ENCODE measurements around the gene RORB. TPM values are rescaled to one million over a fixed set of nuclear protein-coding genes. Genes with fewer than 3 reads are reported as not detected.

RORB gene
- total and polyA plus RNA-seq, 4 experiments from 2014 or later, result not detected

DNA sequence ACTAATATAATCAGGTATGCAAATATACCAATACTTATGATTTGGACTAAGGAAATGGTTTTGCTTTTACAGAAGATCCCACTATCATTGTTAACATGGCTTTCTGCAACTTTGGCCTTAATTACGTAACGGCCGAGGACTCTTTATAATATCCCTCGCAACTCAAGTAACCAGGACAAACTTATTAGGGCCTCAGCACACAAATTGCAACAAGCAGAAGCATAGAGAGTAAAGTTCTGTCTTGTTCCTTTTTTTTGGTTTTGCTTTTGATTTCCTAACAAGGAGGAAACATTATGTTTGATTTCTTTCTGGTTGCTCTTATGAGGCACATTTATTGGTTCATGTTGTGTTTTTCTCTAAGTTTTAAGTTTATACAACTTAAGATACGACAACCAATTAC lies 60.4 kb downstream of the RORB start:
- H3K9me3 ChIP-seq (ENCODE audit: control insufficient read depth in 1 of 2, low read length in 2 of 2), result no peaks in the 10 kb centered on the region
- Mint-ChIP-seq H3K27me3 (peaks cover 1 to 2% of the 10 kb centered on the region in 2 donors), H3K4me1 (peaks cover 0 to 1% (median 0%) of the 10 kb centered on the region in 4 donors), H3K27ac (no peak overlapping the region), H3K36me3 (no peaks in the 10 kb centered on the region), H3K9me3 (no peaks in the 10 kb centered on the region), H3K4me3 (no peak overlapping the region)
- DNase-seq, result no peak
- no peaks in the 10 kb centered on the region for H3K36me3 ChIP-seq (ENCODE audit: insufficient read depth, low read length)
- ChIA-PET POLR2A (ENCODE audit: partially characterized antibody) (no interaction called here), CTCF (ENCODE audit: partially characterized antibody) (no interaction called here)
- H3K27ac ChIP-seq (ENCODE audit: low read depth, low read length), result no peak overlapping the region
- intact Hi-C loops (cut with micrococcal nuclease), result no loop called here
- H3K27me3 ChIP-seq (ENCODE audit: insufficient read depth, low read length), result no peaks in the 10 kb centered on the region
- no peaks in the 10 kb centered on the region for H3K4me1 ChIP-seq (ENCODE audit: insufficient read depth, low read length)
- H3K4me3 ChIP-seq (ENCODE audit: low read length in 2 of 2), result no peak overlapping the region

DNA sequence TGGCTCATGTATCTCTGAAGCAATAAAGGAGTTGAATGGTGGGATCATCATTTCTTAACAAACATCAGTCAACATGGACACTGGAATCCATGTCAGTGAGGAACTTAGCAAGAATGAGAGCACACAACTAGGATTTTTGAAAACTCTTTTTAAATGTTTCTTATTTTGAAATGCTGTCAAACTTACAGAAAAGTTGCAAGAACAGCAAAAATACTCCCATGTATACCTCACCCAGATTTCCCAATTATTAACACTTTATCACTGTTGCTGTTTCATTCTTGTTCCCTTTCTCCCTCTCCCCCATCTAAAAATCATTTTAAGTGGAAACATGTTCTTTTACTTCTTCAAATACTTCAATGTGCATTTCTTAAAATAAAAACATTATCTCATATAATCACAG lies 65.5 kb downstream of the RORB start:
- Mint-ChIP-seq H3K4me1 (peaks cover 0 to 1% (median 0%) of the 10 kb centered on the region in 4 donors), H3K9me3 (no peaks in the 10 kb centered on the region), H3K27me3 (peaks cover 0 to 2% of the 10 kb centered on the region in 2 donors), H3K27ac (no peak overlapping the region), H3K36me3 (no peaks in the 10 kb centered on the region), H3K4me3 (no peak overlapping the region)
- no peaks in the 10 kb centered on the region for H3K9me3 ChIP-seq (ENCODE audit: control insufficient read depth in 1 of 2, low read length in 2 of 2)
- H3K4me1 ChIP-seq (ENCODE audit: insufficient read depth, low read length), result no peaks in the 10 kb centered on the region
- no peaks in the 10 kb centered on the region for H3K36me3 ChIP-seq (ENCODE audit: insufficient read depth, low read length)
- intact Hi-C loops (cut with micrococcal nuclease), result no loop called here
- ChIA-PET CTCF (ENCODE audit: partially characterized antibody) (no interaction called here), POLR2A (ENCODE audit: partially characterized antibody) (no interaction called here)
- no peak overlapping the region for H3K4me3 ChIP-seq (ENCODE audit: low read length in 2 of 2)
- no peaks in the 10 kb centered on the region for H3K27me3 ChIP-seq (ENCODE audit: insufficient read depth, low read length)
- DNase-seq, result no peak
- no peak overlapping the region for H3K27ac ChIP-seq (ENCODE audit: low read depth, low read length)

DNA sequence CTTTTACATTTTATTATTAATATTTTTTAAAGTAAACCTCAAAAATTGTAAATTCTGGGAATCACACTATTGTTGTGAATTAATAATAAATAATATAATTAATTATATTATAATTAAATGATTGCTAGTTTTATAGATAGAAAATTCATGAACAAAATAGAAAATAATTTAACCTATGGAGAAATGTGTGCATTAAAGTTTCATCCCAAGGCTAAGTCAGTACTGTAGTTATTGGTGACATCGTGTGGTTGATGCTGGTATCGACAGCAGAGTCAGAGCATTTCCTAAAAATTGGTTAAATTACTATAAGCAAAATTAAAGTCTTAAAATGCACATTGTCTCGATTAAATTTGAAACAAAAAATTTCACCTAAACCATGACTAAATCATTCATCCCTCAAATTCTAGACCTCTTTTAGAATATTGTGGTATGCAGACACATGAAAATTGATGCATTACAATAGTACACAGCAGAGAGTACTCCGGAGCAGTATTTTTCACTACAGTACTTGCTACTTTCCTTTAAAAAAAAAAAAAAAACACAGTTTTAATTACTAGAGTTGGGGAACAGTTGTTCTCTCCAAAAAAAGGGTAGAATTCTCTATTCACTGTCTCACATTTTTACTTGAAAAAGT lies 73.9 kb downstream of the RORB start:
- H3K4me1 ChIP-seq (ENCODE audit: insufficient read depth, low read length), result no peaks in the 10 kb centered on the region
- no peak overlapping the region for H3K4me3 Mint-ChIP-seq
- POLR2A ChIA-PET (ENCODE audit: partially characterized antibody), result no interaction called here
- no peak overlapping the region for H3K27ac Mint-ChIP-seq
- CTCF ChIA-PET (ENCODE audit: partially characterized antibody), result no interaction called here
- H3K9me3 ChIP-seq (ENCODE audit: control insufficient read depth in 1 of 2, low read length in 2 of 2), result no peaks in the 10 kb centered on the region
- H3K4me3 ChIP-seq (ENCODE audit: low read length in 2 of 2), result no peak overlapping the region
- no peaks in the 10 kb centered on the region for H3K4me1 Mint-ChIP-seq
- no peaks in the 10 kb centered on the region for H3K27me3 ChIP-seq (ENCODE audit: insufficient read depth, low read length)
- H3K27ac ChIP-seq (ENCODE audit: low read depth, low read length), result no peak overlapping the region
- intact Hi-C loops (cut with micrococcal nuclease), result no loop called here
- DNase-seq, result peak in 1 of 5 donors; percentile 5
- no peaks in the 10 kb centered on the region for H3K36me3 ChIP-seq (ENCODE audit: insufficient read depth, low read length)
- no peaks in the 10 kb centered on the region for H3K36me3 Mint-ChIP-seq
- H3K27me3 Mint-ChIP-seq, result no peaks in the 10 kb centered on the region
- no peaks in the 10 kb centered on the region for H3K9me3 Mint-ChIP-seq

DNA sequence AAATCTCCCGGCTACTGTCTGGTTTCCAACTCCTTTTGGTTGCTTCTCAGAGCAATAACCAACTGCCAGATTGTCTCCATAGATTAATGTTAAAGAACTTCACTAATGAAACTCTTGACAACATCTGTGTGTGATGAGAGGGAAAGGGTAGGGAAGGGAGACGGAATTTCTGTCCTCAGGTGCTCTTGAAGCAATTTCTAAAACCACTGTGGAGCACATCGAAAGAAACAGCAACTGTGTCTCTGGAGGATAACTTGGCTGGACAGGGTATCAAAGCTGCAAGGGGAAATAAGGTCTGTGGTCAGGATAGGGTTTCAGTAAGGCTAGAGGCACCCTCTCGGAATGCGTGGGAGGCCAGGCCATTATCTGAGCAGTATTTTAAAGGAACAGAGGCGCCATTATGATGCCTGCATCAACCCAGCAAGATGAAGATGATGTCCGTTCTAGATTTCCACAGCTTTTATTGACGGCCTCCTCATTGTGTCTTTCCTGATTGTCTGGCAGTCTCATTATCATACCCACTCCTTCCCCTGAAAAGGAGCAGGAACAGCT lies 76.6 kb downstream of the RORB start:
- DNase-seq, result no peak
- Mint-ChIP-seq H3K27me3 (peaks cover 0 to 1% of the 10 kb centered on the region in 2 donors), H3K4me3 (no peak overlapping the region), H3K9me3 (no peaks in the 10 kb centered on the region), H3K36me3 (no peaks in the 10 kb centered on the region), H3K4me1 (no peaks in the 10 kb centered on the region), H3K27ac (no peak overlapping the region)
- POLR2A ChIA-PET (ENCODE audit: partially characterized antibody), result no interaction called here
- H3K4me3 ChIP-seq (ENCODE audit: low read length in 2 of 2), result no peak overlapping the region
- H3K9me3 ChIP-seq (ENCODE audit: control insufficient read depth in 1 of 2, low read length in 2 of 2), result no peaks in the 10 kb centered on the region
- no peaks in the 10 kb centered on the region for H3K4me1 ChIP-seq (ENCODE audit: insufficient read depth, low read length)
- CTCF ChIA-PET (ENCODE audit: partially characterized antibody), result no interaction called here
- H3K27ac ChIP-seq (ENCODE audit: low read depth, low read length), result no peak overlapping the region
- H3K27me3 ChIP-seq (ENCODE audit: insufficient read depth, low read length), result no peaks in the 10 kb centered on the region
- intact Hi-C loops (cut with micrococcal nuclease), result no loop called here
- H3K36me3 ChIP-seq (ENCODE audit: insufficient read depth, low read length), result no peaks in the 10 kb centered on the region

DNA sequence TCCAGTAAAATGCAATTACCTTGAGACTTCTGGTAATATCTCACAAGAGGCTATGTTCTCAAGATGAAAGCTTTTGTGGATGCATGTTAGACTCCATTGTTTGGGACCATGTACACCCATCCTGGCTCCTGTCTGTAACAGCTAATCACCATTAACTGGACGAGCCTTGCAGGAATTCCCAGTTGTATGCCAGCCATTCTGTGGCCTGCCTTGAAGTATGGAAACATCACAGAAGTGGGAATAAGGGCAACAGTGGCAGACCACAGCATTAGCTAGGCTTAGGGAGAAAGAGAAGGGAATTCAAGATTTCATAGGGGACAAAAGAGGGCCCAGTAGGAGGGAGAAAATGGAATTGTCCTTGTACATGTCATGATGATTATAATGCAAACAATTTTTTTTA lies 79.0 kb downstream of the RORB start:
- ChIA-PET POLR2A (ENCODE audit: partially characterized antibody) (no interaction called here), CTCF (ENCODE audit: partially characterized antibody) (no interaction called here)
- intact Hi-C loops (cut with micrococcal nuclease), result no loop called here
- H3K4me1 ChIP-seq (ENCODE audit: insufficient read depth, low read length), result no peaks in the 10 kb centered on the region
- H3K36me3 ChIP-seq (ENCODE audit: insufficient read depth, low read length), result no peaks in the 10 kb centered on the region
- H3K27me3 ChIP-seq (ENCODE audit: insufficient read depth, low read length), result no peaks in the 10 kb centered on the region
- no peaks in the 10 kb centered on the region for H3K9me3 ChIP-seq (ENCODE audit: control insufficient read depth in 1 of 2, low read length in 2 of 2)
- Mint-ChIP-seq H3K4me1 (no peaks in the 10 kb centered on the region), H3K27me3 (peaks cover 0 to 2% of the 10 kb centered on the region in 2 donors), H3K27ac (no peak overlapping the region), H3K4me3 (no peak overlapping the region), H3K36me3 (no peaks in the 10 kb centered on the region), H3K9me3 (no peaks in the 10 kb centered on the region)
- no peak overlapping the region for H3K4me3 ChIP-seq (ENCODE audit: low read length in 2 of 2)
- no peak overlapping the region for H3K27ac ChIP-seq (ENCODE audit: low read depth, low read length)
- DNase-seq, result no peak

DNA sequence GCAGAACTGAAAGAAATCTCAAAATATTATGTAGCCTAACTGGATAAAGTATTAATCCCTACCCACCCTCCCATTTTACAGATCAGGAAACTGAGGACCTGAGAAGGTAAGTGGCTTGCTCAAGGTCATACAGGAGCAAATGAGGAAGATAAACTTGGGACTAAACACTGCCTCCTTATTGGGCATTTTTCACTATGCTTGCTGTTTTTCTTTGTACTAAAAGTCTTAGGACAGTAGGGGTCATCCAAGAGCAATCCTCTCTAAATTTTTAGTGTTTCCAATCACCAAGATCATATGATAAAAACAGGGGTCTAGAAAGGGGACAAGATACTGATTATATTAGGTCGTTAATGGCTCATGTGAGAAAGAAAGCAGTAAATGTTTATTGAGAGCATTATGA lies 80.8 kb downstream of the RORB start:
- H3K27ac Mint-ChIP-seq, result no peak overlapping the region
- no peaks in the 10 kb centered on the region for H3K4me1 Mint-ChIP-seq
- intact Hi-C loops (cut with micrococcal nuclease), result no loop called here
- ChIA-PET CTCF (ENCODE audit: partially characterized antibody) (no interaction called here), POLR2A (ENCODE audit: partially characterized antibody) (no interaction called here)
- H3K9me3 Mint-ChIP-seq, result no peaks in the 10 kb centered on the region
- Histone ChIP-seq H3K27ac (ENCODE audit: low read depth, low read length) (no peak overlapping the region), H3K27me3 (ENCODE audit: insufficient read depth, low read length) (no peaks in the 10 kb centered on the region), H3K36me3 (ENCODE audit: insufficient read depth, low read length) (no peaks in the 10 kb centered on the region), H3K9me3 (ENCODE audit: control insufficient read depth in 1 of 2, low read length in 2 of 2) (no peaks in the 10 kb centered on the region), H3K4me1 (ENCODE audit: insufficient read depth, low read length) (no peaks in the 10 kb centered on the region), H3K4me3 (ENCODE audit: low read length in 2 of 2) (no peak overlapping the region)
- H3K27me3 Mint-ChIP-seq, result peaks cover 0 to 2% of the 10 kb centered on the region in 2 donors
- no peak for DNase-seq
- H3K4me3 Mint-ChIP-seq, result no peak overlapping the region
- no peaks in the 10 kb centered on the region for H3K36me3 Mint-ChIP-seq

DNA sequence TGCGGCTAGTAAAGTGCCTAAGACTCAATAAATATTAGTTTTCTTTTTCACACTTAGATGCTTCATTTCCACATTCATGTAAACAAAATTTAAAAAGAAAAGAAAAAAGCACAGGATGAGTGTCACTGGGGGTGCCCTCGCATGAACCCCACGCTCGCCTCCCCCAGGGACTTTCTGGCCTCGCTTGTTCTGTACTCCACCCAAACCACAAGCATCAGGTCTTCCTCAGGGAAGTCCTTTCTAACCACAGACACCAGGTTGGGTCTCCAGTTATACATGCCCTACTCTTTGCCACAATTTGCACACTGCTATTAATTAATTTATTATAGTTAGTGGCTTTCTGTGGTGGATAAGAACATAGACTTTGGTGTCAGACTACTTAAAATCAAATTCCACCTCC lies 92.4 kb downstream of the RORB start:
- ChIA-PET CTCF (ENCODE audit: partially characterized antibody) (no interaction called here), POLR2A (ENCODE audit: partially characterized antibody) (no interaction called here)
- Histone ChIP-seq H3K27me3 (ENCODE audit: insufficient read depth, low read length) (no peaks in the 10 kb centered on the region), H3K36me3 (ENCODE audit: insufficient read depth, low read length) (no peaks in the 10 kb centered on the region), H3K27ac (ENCODE audit: low read depth, low read length) (no peak overlapping the region), H3K9me3 (ENCODE audit: control insufficient read depth in 1 of 2, low read length in 2 of 2) (no peaks in the 10 kb centered on the region), H3K4me1 (ENCODE audit: insufficient read depth, low read length) (no peaks in the 10 kb centered on the region), H3K4me3 (ENCODE audit: low read length in 2 of 2) (no peak overlapping the region)
- intact Hi-C loops (cut with micrococcal nuclease), result no loop called here
- Mint-ChIP-seq H3K36me3 (no peaks in the 10 kb centered on the region), H3K27ac (no peak overlapping the region), H3K4me1 (peaks cover 0 to 1% (median 0%) of the 10 kb centered on the region in 4 donors), H3K4me3 (no peak overlapping the region), H3K27me3 (peaks cover 3 to 4% of the 10 kb centered on the region in 2 donors), H3K9me3 (no peaks in the 10 kb centered on the region)
- no peak for DNase-seq

DNA sequence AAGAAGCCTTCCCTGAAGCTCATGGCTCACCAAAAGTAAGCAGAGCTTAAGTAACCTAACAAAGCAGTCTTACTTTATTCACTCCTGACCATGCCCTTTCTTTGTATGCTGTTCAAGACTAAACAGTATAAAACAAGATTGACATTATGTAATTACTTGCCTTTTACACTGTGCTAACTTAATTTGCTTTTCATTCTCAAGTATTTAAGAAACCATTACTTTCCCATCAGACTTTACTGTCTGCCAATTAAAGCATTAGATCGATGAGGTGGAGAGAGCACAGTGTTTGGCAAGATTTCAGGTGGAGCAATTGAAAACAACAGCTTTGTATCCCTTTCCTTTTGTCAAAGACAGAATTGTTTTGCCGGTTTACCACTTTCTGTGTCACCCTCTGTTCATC lies 98.2 kb downstream of the RORB start:
- intact Hi-C loops (cut with micrococcal nuclease), result no loop called here

More for the DNA sequence above, 98.2 kb downstream of the RORB start:
- peaks cover 0 to 1% (median 0%) of the 10 kb centered on the region in 8 donors for H3K9me3 Mint-ChIP-seq
- no peaks in the 10 kb centered on the region for H3K4me1 ChIP-seq (ENCODE audit: insufficient read depth, low read length)
- H3K27ac ChIP-seq (ENCODE audit: low read depth, low read length), result no peak overlapping the region
- peaks cover 4 to 5% of the 10 kb centered on the region in 2 donors for H3K27me3 Mint-ChIP-seq
- POLR2A ChIA-PET (ENCODE audit: partially characterized antibody), result no interaction called here
- no peaks in the 10 kb centered on the region for H3K9me3 ChIP-seq (ENCODE audit: control insufficient read depth in 1 of 2, low read length in 2 of 2)
- no peak overlapping the region for H3K4me3 ChIP-seq (ENCODE audit: low read length in 2 of 2)
- H3K4me3 Mint-ChIP-seq, result no peak overlapping the region
- no peaks in the 10 kb centered on the region for H3K4me1 Mint-ChIP-seq
- H3K36me3 ChIP-seq (ENCODE audit: insufficient read depth, low read length), result no peaks in the 10 kb centered on the region
- no peaks in the 10 kb centered on the region for H3K36me3 Mint-ChIP-seq
- no peak overlapping the region for H3K27ac Mint-ChIP-seq
- H3K27me3 ChIP-seq (ENCODE audit: insufficient read depth, low read length), result no peaks in the 10 kb centered on the region
- no peak for DNase-seq
- CTCF ChIA-PET (ENCODE audit: partially characterized antibody), result no interaction called here
